GM19372 (cell line): ENCODE data around the gene ANG.
"Not testable (repeated sequence)": the region's sequence is repeated elsewhere in the genome, so short reads cannot be mapped to it uniquely, and the experiment has no call there.

Experiments
- ATAC-seq: cut with Tn5 transposase; IDR thresholded peaks from one replicate; pipeline ENCODE4 v1.9.1; 2021; ENCODE audit warnings: mild to moderate bottlenecking, low read depth, moderate library complexity; ENCODE audit not compliant: unreplicated experiment

Gene ANG

GRCh38 chr14:20688167-20688839, at the start of gene ANG:
TSS of gene ANG (plus strand) at chr14:20688764. CDS start at chr14:20693565, 4,801 bp downstream.
- ATAC-seq, result no peak

GRCh38 chr14:20641591-20641990, 47.0 kb upstream of the ANG start, which contains the start of gene OR6S1:
TSS of gene OR6S1 (minus strand) at chr14:20641691. CDS start at chr14:20641691, 0 bp downstream.
- no peak for ATAC-seq

GRCh38 chr14:20642182-20642581, 46.4 kb upstream of the ANG start:
- no peak for ATAC-seq

- not testable (repeated sequence) for ATAC-seq
Observed at GRCh38 chr14:20642755-20643154, 45.8 kb upstream of the ANG start.

- ATAC-seq, result no peak
Observed at GRCh38 chr14:20644520-20644919, 44.0 kb upstream of the ANG start.

- ATAC-seq, result no peak
Observed at GRCh38 chr14:20645481-20645880, 43.1 kb upstream of the ANG start.

GRCh38 chr14:20652996-20653975, 35.3 kb upstream of the ANG start:
- ATAC-seq, result no peak

- ATAC-seq, result no peak
Observed at GRCh38 chr14:20655851-20656250, 32.7 kb upstream of the ANG start.

- ATAC-seq, result no peak
Observed at GRCh38 chr14:20656274-20656673, 32.3 kb upstream of the ANG start.

GRCh38 chr14:20657216-20658211, 31.1 kb upstream of the ANG start:
- no peak for ATAC-seq

GRCh38 chr14:20658246-20658645, 30.3 kb upstream of the ANG start:
- no peak for ATAC-seq

GRCh38 chr14:20659336-20659735, 29.2 kb upstream of the ANG start:
- ATAC-seq, result no peak

GRCh38 chr14:20659813-20660395, 28.7 kb upstream of the ANG start:
- ATAC-seq, result no peak

- ATAC-seq, result no peak
Observed at GRCh38 chr14:20661197-20661596, 27.4 kb upstream of the ANG start.

- ATAC-seq, result no peak
Observed at GRCh38 chr14:20662968-20663732, 25.4 kb upstream of the ANG start.

- not testable (repeated sequence) for ATAC-seq
Observed at GRCh38 chr14:20666400-20666961, 22.1 kb upstream of the ANG start.

- ATAC-seq, result peak; percentile 74
Observed at GRCh38 chr14:20667957-20668356, 20.6 kb upstream of the ANG start.

- ATAC-seq, result no peak
Observed at GRCh38 chr14:20668969-20669368, 19.6 kb upstream of the ANG start.
